HepG2 (cell line): ENCODE measurements around the gene MUC13. TPM values are rescaled to one million over a fixed set of nuclear protein-coding genes. Genes with fewer than 3 reads are reported as not detected.

Experiments
- ATAC-seq: fragments of 200-7000 bp; cut with Tn5 transposase; 3 replicates; pipeline ENCODE4 v1.9.1; 2020; ENCODE audit warnings: mild to moderate bottlenecking, moderate library complexity
- BruUV-seq: library from RNA; stranded (reverse); fragments of 400-500 nt; replicated peaks from 2 replicates; lab custom pipeline; 2021; lab: Mats Ljungman, UMichigan
- CTCF ChIA-PET: fragments of 300-600 bp; formaldehyde crosslinking; extraction: SDS; loops from one replicate; lab custom pipeline; 2021; ENCODE audit warnings: low total read pairs, inconsistent platforms, low intra/inter-chr PET ratio; lab: Yijun Ruan, JAX
- POLR2A ChIA-PET: fragments of 350-600 bp; sonication (Branson Sonifier 250); formaldehyde crosslinking; loops from one replicate; lab custom pipeline; 2020; ENCODE audit warnings: antibody characterized with exemption, inconsistent platforms; lab: Yijun Ruan, JAX
- DNase-seq: peaks from one replicate; pipeline ENCODE4 v3.0.0-alpha.2; 2015; ENCODE audit warnings: low spot score
- FAIRE-seq: peaks from 3 replicates; lab custom pipeline; 2011; peaks lifted over from hg19 to GRCh38; lab: Jason Lieb, UNC
- H2AFZ ChIP-seq: one replicate; pipeline ENCODE4 v1.6.1; 2011; ENCODE audit warnings: low read length, inconsistent platforms
- H3K27ac ChIP-seq: fragments of 300-600 bp; 3 replicates; pipeline ENCODE4 v1.8.0; 2011; ENCODE audit warnings: mixed run types, mild to moderate bottlenecking, mixed read lengths, low read length, inconsistent platforms; ENCODE audit not compliant: insufficient read depth; ENCODE audit errors: extremely low read length
- H3K27me3 ChIP-seq, 2 experiments: fragments of 200-600 bp in 1 of 2; 2 replicates in 1 of 2; 3 replicates in 1 of 2; pipeline versions ENCODE4 v1.6.0 to v1.8.0; 2011; ENCODE audit warnings: low read length in 2 of 2, mild to moderate bottlenecking in 2 of 2, moderate library complexity in 2 of 2, inconsistent platforms in 1 of 2; ENCODE audit not compliant: insufficient read depth in 2 of 2, control insufficient read depth in 1 of 2
- H3K36me3 ChIP-seq, 2 experiments: fragments of 200-600 bp in 1 of 2; replicated peaks in 1 of 2; 2 replicates in 1 of 2; 3 replicates in 1 of 2; pipeline versions ENCODE4 v1.5.1 to v1.8.0; 2011; ENCODE audit warnings: low read length in 2 of 2, inconsistent platforms in 1 of 2; ENCODE audit not compliant: insufficient read depth in 2 of 2, control insufficient read depth in 1 of 2
- H3K4me1 ChIP-seq: 2 replicates; pipeline ENCODE4 v1.5.1; 2012; ENCODE audit warnings: low read length, inconsistent platforms; ENCODE audit not compliant: insufficient read depth
- H3K4me2 ChIP-seq: 2 replicates; pipeline ENCODE4 v1.6.0; 2011; ENCODE audit warnings: low read depth, low read length, inconsistent platforms
- H3K4me3 ChIP-seq, 3 experiments: fragments of 200-600 bp in 1 of 3; sonication (generic), shearing (Covaris generic) in 1 of 3; replicated peaks in 1 of 3; 2 replicates each; pipeline ENCODE4 v1.5.1; 2011 to 2016; ENCODE audit warnings: low read length in 3 of 3, inconsistent platforms in 2 of 3, low read depth in 2 of 3, mild to moderate bottlenecking in 2 of 3, control low read depth in 1 of 3, mixed read lengths in 1 of 3; ENCODE audit not compliant: insufficient read depth in 1 of 3
- H3K79me2 ChIP-seq: one replicate; pipeline ENCODE4 v1.6.1; 2011; ENCODE audit warnings: low read length, inconsistent platforms; ENCODE audit not compliant: insufficient read depth
- H3K9ac ChIP-seq: 2 replicates; pipeline ENCODE4 v1.6.0; 2011; ENCODE audit warnings: mild to moderate bottlenecking, low read depth, low read length, inconsistent platforms; ENCODE audit not compliant: insufficient read depth
- H3K9me3 ChIP-seq: 2 replicates; pipeline ENCODE4 v1.5.1; 2012; ENCODE audit warnings: mild to moderate bottlenecking, low read length
- H4K20me1 ChIP-seq: 2 replicates; pipeline ENCODE4 v1.6.0; 2011; ENCODE audit warnings: inconsistent platforms, mild to moderate bottlenecking, low read length, moderate library complexity; ENCODE audit not compliant: insufficient read depth
- BRD4 ChIP-seq: sonication (generic); formaldehyde crosslinking; IDR thresholded peaks from 2 replicates; pipeline ENCODE4 v1.4.0; 2020; ENCODE audit warnings: missing genetic modification reagents
- GFI1 ChIP-seq: sonication (generic); formaldehyde crosslinking; IDR thresholded peaks from 2 replicates; pipeline ENCODE4 v1.5.0; 2020; ENCODE audit warnings: missing genetic modification reagents, mild to moderate bottlenecking, borderline replicate concordance
- KDM1A ChIP-seq: IDR thresholded peaks from 2 replicates; pipeline ENCODE4 v1.6.1; 2016; ENCODE audit warnings: missing compliant biosample characterization
- RCOR2 ChIP-seq: IDR thresholded peaks from 2 replicates; pipeline ENCODE4 v1.6.1; 2016; ENCODE audit warnings: missing biosample characterization, missing genetic modification reagents
- THAP7 ChIP-seq: sonication (generic); formaldehyde crosslinking; IDR thresholded peaks from 2 replicates; pipeline ENCODE4 v1.8.1; 2023; ENCODE audit warnings: mild to moderate bottlenecking, missing genetic modification reagents
- TIGD3 ChIP-seq: sonication (generic); formaldehyde crosslinking; IDR thresholded peaks from 2 replicates; pipeline ENCODE4 v1.5.1; 2020; ENCODE audit warnings: mild to moderate bottlenecking, missing genetic modification reagents, borderline replicate concordance
- ZNF460 ChIP-seq: sonication (generic); formaldehyde crosslinking; IDR thresholded peaks from 2 replicates; pipeline ENCODE4 v1.5.1; 2020; ENCODE audit warnings: missing genetic modification reagents, mild to moderate bottlenecking, borderline replicate concordance
- ZNF773 ChIP-seq: sonication (generic); formaldehyde crosslinking; IDR thresholded peaks from 2 replicates; pipeline ENCODE4 v1.4.0; 2020; ENCODE audit warnings: missing genetic modification reagents, borderline replicate concordance
- WGBS: methylation state at CpG from one replicate; pipeline ENCODE4 v1.1.6; 2017; ENCODE audit warnings: low lambda C conversion rate; 5-methylcytosine and 5-hydroxymethylcytosine counted together
- in situ Hi-C: cut with HindIII; loops from 2 replicates; pipeline ENCODE4 v1.10.0; 2017; ENCODE audit warnings: low pct_unique_long_range_greater_than_20kb; ENCODE audit not compliant: extremely low pct_ligation_motif_present
- intact Hi-C: fragments of 100-400 bp; cut with micrococcal nuclease; formaldehyde crosslinking; loops from one replicate; pipeline ENCODE4 v1.10.0; 2022; ENCODE audit not compliant: unreplicated experiment
- polyA plus RNA-seq, 8 experiments: library from polyadenylated mRNA; depleted of rRNA in 3 of 8; stranded (reverse) in 7 of 8; unstranded in 1 of 8; fragments of >200 nt; fragmentation: Illumina TruSeq in 4 of 8; extraction: Trizol in 4 of 8; gene quantifications; 2 replicates each; pipeline versions ENCODE4 v1.2.1 to v1.2.3, GENCODE V29; 2011 to 2016; ENCODE audit warnings: low read depth in 4 of 8, missing spikeins in 1 of 8, mixed read lengths in 1 of 8; ENCODE audit not compliant: insufficient read depth in 1 of 8
- total RNA-seq, 5 experiments: library from RNA; depleted of rRNA; stranded (reverse); fragments of >200 nt; fragmentation: Illumina TruSeq; extraction: Trizol; gene quantifications; 2 replicates each; pipeline ENCODE4 v1.2.3, GENCODE V29; 2016; ENCODE audit warnings: low read depth in 1 of 5

Gene MUC13
- total and polyA plus RNA-seq, 2 of the 13 experiments (the other 11 are each of a cell fraction or from before 2014, with no cell fraction given): 0.04 to 1.2 TPM

GRCh38 chr3:124882816-124883747 is 51.5 kb downstream of the MUC13 start:
- H3K4me3 ChIP-seq: no peak overlapping the region
- peaks cover 63% of the 10 kb centered on the region for H3K79me2 ChIP-seq
- intact Hi-C loops (no loop called here), in situ Hi-C loops (no loop called here)
- ChIA-PET CTCF (no interaction called here), POLR2A (interaction anchor here (1.6 kb wide), 1 partner anchor 48 kb away, joined by 3 read pairs; no protein-coding TSS in a partner anchor)
- peak overlapping the region; percentile 15; the same call in 1 of the 2 replicates for H3K9ac ChIP-seq
- no peak for FAIRE-seq
- no peak overlapping the region for H2AFZ ChIP-seq
- WGBS: 86% methylated on average over 13 of the region's 13 CpGs
- ATAC-seq: no peak
- no TSS peak for BruUV-seq
- no peaks in the 10 kb centered on the region for H3K27me3 ChIP-seq
- H3K4me2 ChIP-seq: peak overlapping the region; percentile 98; the same call in 1 of the 2 replicates
- H3K27ac ChIP-seq: peak overlapping the region; percentile 5
- H4K20me1 ChIP-seq: no peaks in the 10 kb centered on the region; the same call in 1 of the 2 replicates
- H3K9me3 ChIP-seq: no peaks in the 10 kb centered on the region
- TF ChIP-seq ZNF773 (CRISPR knock-in tag) (no peak), BRD4 (no peak), TIGD3 (no peak), THAP7 (no peak), ZNF460 (CRISPR knock-in tag) (no peak), GFI1 (CRISPR knock-in tag) (no peak), RCOR2 (CRISPR knock-in tag) (no peak), KDM1A (no peak)
- H3K36me3 ChIP-seq: peaks cover 2 to 5% of the 10 kb centered on the region in 2 experiments; a peak in 3 of 5 replicates
- H3K4me1 ChIP-seq: peaks cover 85% of the 10 kb centered on the region
- DNase-seq: no peak
